Mesendoderm (in vitro differentiated cells): ENCODE results near the gene SH2B3.

Experiments
- DNase-seq: peaks from one replicate; pipeline ENCODE4 v3.0.0; 2013
- H2AK5ac ChIP-seq: 2 replicates; pipeline ENCODE4 v1.6.1; 2013; ENCODE audit warnings: low read length, inconsistent platforms
- H2BK120ac ChIP-seq: 2 replicates; pipeline ENCODE4 v1.6.1; 2013; ENCODE audit warnings: low read depth, mild to moderate bottlenecking, low read length, moderate library complexity, mixed read lengths
- H2BK15ac ChIP-seq: replicated peaks from 2 replicates; pipeline ENCODE4 v1.6.1; 2013; ENCODE audit warnings: low read depth, mild to moderate bottlenecking, moderate library complexity
- H2BK5ac ChIP-seq: 2 replicates; pipeline ENCODE4 v1.6.1; 2013; ENCODE audit warnings: low read length, inconsistent platforms
- H3K18ac ChIP-seq: 2 replicates; pipeline ENCODE4 v1.6.1; 2013; ENCODE audit warnings: mild to moderate bottlenecking, low read length, mixed read lengths
- H3K23ac ChIP-seq: one replicate; pipeline ENCODE4 v1.6.1; 2013; ENCODE audit warnings: low read length
- H3K27ac ChIP-seq: 2 replicates; pipeline ENCODE4 v1.5.1; 2013; ENCODE audit warnings: low read depth, mild to moderate bottlenecking, inconsistent platforms, low read length, moderate library complexity
- H3K27me3 ChIP-seq: 2 replicates; pipeline ENCODE4 v1.6.1; 2013; ENCODE audit warnings: low read length, control low read depth, mild to moderate bottlenecking, inconsistent platforms; ENCODE audit not compliant: insufficient read depth, poor library complexity
- H3K36me3 ChIP-seq: 2 replicates; pipeline ENCODE4 v1.6.1; 2013; ENCODE audit warnings: low read length, inconsistent platforms; ENCODE audit not compliant: control insufficient read depth, insufficient read depth
- H3K4ac ChIP-seq: one replicate; pipeline ENCODE4 v1.6.1; 2013; ENCODE audit warnings: low read depth, mild to moderate bottlenecking, low read length, moderate library complexity
- H3K4me1 ChIP-seq: 2 replicates; pipeline ENCODE4 v1.6.1; 2013; ENCODE audit warnings: low read depth, low read length, inconsistent platforms; ENCODE audit not compliant: control insufficient read depth
- H3K4me2 ChIP-seq: 2 replicates; pipeline ENCODE4 v1.6.1; 2013; ENCODE audit warnings: low read length
- H3K4me3 ChIP-seq: 2 replicates; pipeline ENCODE4 v1.5.1; 2013; ENCODE audit warnings: mild to moderate bottlenecking, low read length
- H3K56ac ChIP-seq: one replicate; pipeline ENCODE4 v1.6.1; 2013; ENCODE audit warnings: low read length
- H3K79me1 ChIP-seq: 2 replicates; pipeline ENCODE4 v1.6.1; 2013; ENCODE audit warnings: low read length, inconsistent platforms
- H3K79me2 ChIP-seq: 2 replicates; pipeline ENCODE4 v1.6.1; 2013; ENCODE audit warnings: mild to moderate bottlenecking, low read length; ENCODE audit not compliant: control insufficient read depth, insufficient read depth
- H3K9ac ChIP-seq: 2 replicates; pipeline ENCODE4 v1.6.1; 2013; ENCODE audit warnings: low read length, inconsistent platforms
- H4K5ac ChIP-seq: one replicate; pipeline ENCODE4 v1.6.1; 2013; ENCODE audit warnings: low read length
- H4K8ac ChIP-seq: one replicate; pipeline ENCODE4 v1.6.1; 2013; ENCODE audit warnings: low read depth, mild to moderate bottlenecking, control low read depth, low read length, moderate library complexity
- WGBS: extraction: QIAGEN DNeasy Blood & Tissue Kit; methylation state at CpG from one replicate; pipeline ENCODE4 v1.1.7; 2013; ENCODE audit warnings: low lambda C conversion rate, missing lambda C conversion rate; ENCODE audit not compliant: insufficient coverage; ENCODE audit errors: extremely low coverage; 5-methylcytosine and 5-hydroxymethylcytosine counted together

The SH2B3 gene

DNA sequence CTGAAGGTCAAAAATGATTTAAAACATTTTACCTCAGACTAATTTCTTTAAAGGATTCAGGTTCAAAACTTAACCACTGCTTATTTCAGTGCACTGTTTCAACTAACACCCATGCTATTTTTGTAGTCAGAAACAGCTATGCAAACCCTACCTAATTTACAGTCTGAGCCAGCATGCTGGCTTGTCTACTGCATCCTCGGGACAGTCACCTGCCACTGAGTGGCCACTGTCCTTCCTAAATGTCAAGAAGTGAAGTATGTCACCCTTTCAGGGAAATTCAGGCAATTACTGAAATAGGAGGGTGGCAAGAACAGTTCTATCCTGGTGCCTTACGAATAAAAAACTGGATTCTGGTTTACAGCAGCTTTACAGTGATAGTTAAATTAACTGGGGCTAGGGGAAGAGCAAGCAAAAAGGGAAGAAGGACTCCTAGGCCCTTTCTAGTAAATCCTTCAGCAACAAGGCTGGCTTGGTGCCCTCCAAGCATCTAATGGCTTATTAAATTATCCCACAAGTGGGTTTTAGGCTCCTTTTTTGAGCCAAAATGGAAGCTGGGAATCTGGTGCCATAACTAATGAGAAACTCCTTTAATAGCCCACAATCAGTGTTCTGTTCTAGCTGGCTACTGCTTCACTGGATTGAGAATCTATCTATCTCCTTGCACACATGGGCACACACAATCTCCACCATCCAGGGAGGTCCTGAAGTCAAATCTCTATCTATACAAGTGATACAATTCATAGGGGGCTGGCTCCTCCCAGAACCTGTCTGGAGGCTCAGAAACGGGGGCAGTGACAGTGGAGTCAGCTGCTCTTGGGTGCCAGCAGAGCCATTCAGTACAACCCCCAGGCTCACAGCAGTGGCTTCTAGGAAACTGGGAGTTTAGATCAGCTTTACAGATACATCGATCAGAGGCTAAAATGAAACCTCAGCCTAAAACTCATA, 43.4 kb downstream of the SH2B3 start:
- Histone ChIP-seq H3K56ac (no peak overlapping the region), H3K4ac (no peak overlapping the region), H3K36me3 (peaks cover 8% of the 10 kb centered on the region), H2BK5ac (no peak overlapping the region), H3K4me1 (peaks cover 4% of the 10 kb centered on the region), H4K5ac (no peak overlapping the region), H3K27ac (no peak overlapping the region), H3K79me1 (peaks cover 15% of the 10 kb centered on the region), H4K8ac (no peak overlapping the region), H2AK5ac (no peak overlapping the region), H3K4me3 (no peak overlapping the region), H3K79me2 (no peaks in the 10 kb centered on the region), H2BK120ac (no peak overlapping the region), H3K18ac (no peak overlapping the region), H3K9ac (no peak overlapping the region), H3K27me3 (no peaks in the 10 kb centered on the region), H2BK15ac (no peak overlapping the region), H3K23ac (no peak overlapping the region), H3K4me2 (no peak overlapping the region)
- DNase-seq = no peak
- WGBS = no CpG with 5 or more reads among the region's 4 CpGs

DNA sequence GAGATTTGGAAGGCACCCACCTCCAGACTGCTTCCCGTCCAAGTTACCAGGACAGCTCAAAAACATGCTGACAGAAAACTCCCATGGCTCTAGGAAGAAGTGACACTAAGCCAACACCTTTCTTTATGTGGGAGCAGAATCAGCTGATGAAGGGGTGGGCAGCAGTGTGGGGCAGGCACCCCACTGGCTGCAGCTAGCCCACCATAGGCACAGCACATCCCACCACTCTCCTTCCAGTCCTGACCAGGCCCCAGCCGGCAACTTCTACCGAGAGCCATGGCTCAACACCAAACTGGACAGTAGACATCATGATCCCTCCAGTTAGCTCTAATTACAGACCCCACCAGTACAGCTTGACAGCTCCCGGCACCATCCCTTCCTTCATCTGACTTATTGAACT, 45.0 kb downstream of the SH2B3 start:
- H2BK15ac ChIP-seq = no peak overlapping the region
- no peak overlapping the region for H2BK120ac ChIP-seq
- peaks cover 14% of the 10 kb centered on the region for H3K36me3 ChIP-seq
- no peaks in the 10 kb centered on the region for H3K27me3 ChIP-seq
- H3K4me1 ChIP-seq = peaks cover 2% of the 10 kb centered on the region
- no peaks in the 10 kb centered on the region for H3K79me2 ChIP-seq
- H3K9ac ChIP-seq = no peak overlapping the region
- H3K79me1 ChIP-seq = peaks cover 6% of the 10 kb centered on the region
- WGBS = no CpG with 5 or more reads among the region's 4 CpGs
- no peak overlapping the region for H3K4me3 ChIP-seq
- H3K4ac ChIP-seq = no peak overlapping the region
- H2BK5ac ChIP-seq = no peak overlapping the region
- no peak overlapping the region for H4K8ac ChIP-seq
- no peak for DNase-seq
- H3K23ac ChIP-seq = no peak overlapping the region
- no peak overlapping the region for H2AK5ac ChIP-seq
- H3K27ac ChIP-seq = no peak overlapping the region
- no peak overlapping the region for H3K18ac ChIP-seq
- no peak overlapping the region for H3K56ac ChIP-seq
- no peak overlapping the region for H4K5ac ChIP-seq
- H3K4me2 ChIP-seq = no peak overlapping the region

DNA sequence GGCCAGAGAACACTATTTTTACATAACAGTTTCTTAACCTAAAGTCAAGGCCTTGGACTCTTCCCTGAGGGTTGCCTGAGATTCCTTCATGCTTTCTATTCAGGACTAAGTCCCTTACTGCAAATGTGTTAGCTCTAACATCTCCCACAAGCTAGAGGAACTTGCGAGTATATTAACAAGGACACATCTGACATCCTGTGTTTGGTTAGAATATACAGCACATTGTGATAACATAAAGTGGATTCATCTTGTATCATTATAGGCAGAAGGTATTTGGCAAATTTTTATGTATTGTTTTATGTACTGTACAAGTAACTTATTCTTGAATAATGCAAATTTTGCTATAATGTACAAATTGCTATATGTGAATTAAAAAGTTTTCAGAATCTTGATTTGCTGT, 45.5 kb downstream of the SH2B3 start:
- Histone ChIP-seq H3K18ac (no peak overlapping the region), H3K36me3 (peaks cover 20% of the 10 kb centered on the region), H3K4me2 (no peak overlapping the region), H3K27ac (no peak overlapping the region), H2BK120ac (no peak overlapping the region), H3K56ac (no peak overlapping the region), H3K27me3 (no peaks in the 10 kb centered on the region), H3K23ac (no peak overlapping the region), H3K79me2 (no peaks in the 10 kb centered on the region), H3K79me1 (peaks cover 6% of the 10 kb centered on the region), H3K4me1 (no peaks in the 10 kb centered on the region), H4K5ac (no peak overlapping the region), H2BK15ac (no peak overlapping the region), H4K8ac (no peak overlapping the region), H3K9ac (no peak overlapping the region), H2BK5ac (no peak overlapping the region), H3K4me3 (no peak overlapping the region), H3K4ac (no peak overlapping the region), H2AK5ac (no peak overlapping the region)
- no peak for DNase-seq
- no CpG with 5 or more reads among the region's 1 CpG for WGBS

DNA sequence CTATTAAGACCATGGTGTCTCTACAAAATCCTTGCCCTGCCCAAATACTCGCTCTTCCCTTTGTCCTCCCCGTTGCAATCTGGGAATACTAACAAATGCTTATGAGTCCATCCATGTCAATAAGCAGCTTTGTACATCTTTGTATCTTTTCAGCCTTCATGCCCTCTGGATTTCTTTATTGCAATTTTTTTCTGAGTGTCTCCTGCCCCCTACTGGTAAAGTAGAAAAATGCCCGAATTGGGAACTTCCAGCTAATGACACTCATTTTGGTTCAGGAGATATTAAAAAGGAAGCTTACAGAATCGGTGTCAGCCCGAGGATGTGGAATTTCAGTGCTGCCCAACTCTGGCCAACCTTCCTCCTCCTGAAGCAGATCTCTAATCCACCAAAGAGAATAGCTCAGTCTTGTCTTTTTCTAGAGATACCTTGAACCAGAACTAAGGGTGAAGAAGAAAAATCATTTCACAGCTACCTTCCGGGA, 46.0 kb downstream of the SH2B3 start:
- Histone ChIP-seq H3K9ac (no peak overlapping the region), H3K18ac (no peak overlapping the region), H4K5ac (no peak overlapping the region), H2BK15ac (no peak overlapping the region), H3K23ac (no peak overlapping the region), H3K79me1 (peaks cover 5% of the 10 kb centered on the region), H3K79me2 (no peaks in the 10 kb centered on the region), H3K4me3 (no peak overlapping the region), H2AK5ac (no peak overlapping the region), H4K8ac (no peak overlapping the region), H3K56ac (no peak overlapping the region), H2BK5ac (no peak overlapping the region), H3K4me1 (no peaks in the 10 kb centered on the region), H3K36me3 (peaks cover 20% of the 10 kb centered on the region), H3K4ac (no peak overlapping the region), H3K27me3 (no peaks in the 10 kb centered on the region), H2BK120ac (no peak overlapping the region), H3K4me2 (no peak overlapping the region), H3K27ac (no peak overlapping the region)
- WGBS = no CpG with 5 or more reads among the region's 6 CpGs
- DNase-seq = peak; percentile 54

DNA sequence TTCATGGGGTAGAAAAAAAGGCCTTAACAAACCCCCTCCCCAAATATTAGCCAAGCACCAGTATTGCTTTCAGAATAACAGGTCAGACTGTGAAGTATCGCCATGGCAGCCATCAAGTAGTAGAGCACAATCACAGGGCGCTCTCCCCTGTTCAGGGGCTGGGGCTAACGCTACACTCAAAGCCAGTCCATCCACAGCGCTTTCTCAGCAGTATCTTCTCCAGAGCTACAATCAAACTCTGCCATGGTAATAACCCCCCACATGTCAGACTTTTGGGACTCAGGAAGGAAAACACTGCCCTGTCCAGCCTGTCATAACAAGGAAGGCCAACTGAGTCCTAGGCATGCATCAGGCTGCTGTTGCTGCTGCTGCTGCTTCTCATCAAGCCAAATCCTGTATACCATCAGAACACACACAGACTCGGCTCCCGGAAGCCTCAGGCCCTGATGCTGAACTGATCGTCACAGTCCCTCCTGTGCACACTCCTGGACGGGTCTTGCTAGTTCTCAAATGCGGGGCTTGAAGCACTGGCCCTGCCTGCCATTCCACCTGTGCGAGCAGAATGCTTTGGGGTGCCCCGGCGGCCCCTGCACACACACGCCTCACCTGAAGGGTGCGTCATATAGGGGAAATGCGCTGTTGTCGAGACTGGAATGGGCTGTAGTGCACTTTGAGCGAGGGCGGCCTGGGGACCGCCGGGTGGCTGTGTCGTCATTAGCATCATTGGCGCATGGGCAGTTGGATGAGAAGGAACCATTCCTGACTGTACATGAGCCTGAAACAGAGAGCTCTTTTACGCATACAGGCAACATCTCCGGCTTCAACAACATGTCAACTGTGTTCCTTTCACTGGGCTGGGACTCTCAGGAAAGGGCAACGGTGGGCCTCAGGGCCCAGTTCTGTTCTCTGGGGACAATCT, 47.6 kb downstream of the SH2B3 start:
- Histone ChIP-seq H3K4me2 (no peak overlapping the region), H3K4me1 (no peaks in the 10 kb centered on the region), H3K56ac (no peak overlapping the region), H2BK15ac (no peak overlapping the region), H3K4ac (no peak overlapping the region), H3K27ac (no peak overlapping the region), H3K79me2 (no peaks in the 10 kb centered on the region), H3K9ac (no peak overlapping the region), H3K36me3 (peaks cover 20% of the 10 kb centered on the region), H4K8ac (no peak overlapping the region), H3K23ac (no peak overlapping the region), H2AK5ac (no peak overlapping the region), H3K4me3 (no peak overlapping the region), H3K27me3 (no peaks in the 10 kb centered on the region), H3K79me1 (peaks cover 4% of the 10 kb centered on the region), H2BK120ac (no peak overlapping the region), H4K5ac (no peak overlapping the region), H2BK5ac (no peak overlapping the region), H3K18ac (no peak overlapping the region)
- DNase-seq = no peak
- WGBS = no CpG with 5 or more reads among the region's 25 CpGs
